GM19023 (cell line): ENCODE measurements around the gene GOLGA6B.
"Not testable (repeated sequence)": the region's sequence is repeated elsewhere in the genome, so short reads cannot be mapped to it uniquely, and the experiment has no call there.

ENCODE experiments used
- ATAC-seq: cut with Tn5 transposase; IDR thresholded peaks from one replicate; pipeline ENCODE4 v1.9.1; 2021; ENCODE audit warnings: mild to moderate bottlenecking, moderate library complexity; ENCODE audit not compliant: unreplicated experiment

GOLGA6B gene

GRCh38 chr15:72654397-72654796, at the start of gene GOLGA6B:
GOLGA6B (plus strand) TSS chr15:72654697; CDS start chr15:72654738, 41 bp downstream.
- not testable (repeated sequence) for ATAC-seq

GRCh38 chr15:72604794-72605193, 49.7 kb upstream of the GOLGA6B start:
- no peak for ATAC-seq

- ATAC-seq: not testable (repeated sequence)
Observed at GRCh38 chr15:72608084-72608483, 46.4 kb upstream of the GOLGA6B start.

- no peak for ATAC-seq
Observed at GRCh38 chr15:72609862-72610261, 44.6 kb upstream of the GOLGA6B start.

- not testable (repeated sequence) for ATAC-seq
Observed at GRCh38 chr15:72612324-72612723, 42.2 kb upstream of the GOLGA6B start.

GRCh38 chr15:72614810-72615532, 39.5 kb upstream of the GOLGA6B start:
- ATAC-seq: no peak

GRCh38 chr15:72615533-72616233, 38.8 kb upstream of the GOLGA6B start:
- ATAC-seq: not testable (repeated sequence)

GRCh38 chr15:72616491-72617210, 37.8 kb upstream of the GOLGA6B start:
- no peak for ATAC-seq

GRCh38 chr15:72623854-72624253, 30.6 kb upstream of the GOLGA6B start:
- not testable (repeated sequence) for ATAC-seq

- not testable (repeated sequence) for ATAC-seq
Observed at GRCh38 chr15:72626153-72626552, 28.3 kb upstream of the GOLGA6B start.

GRCh38 chr15:72628249-72629067, 26.0 kb upstream of the GOLGA6B start:
- ATAC-seq: not testable (repeated sequence)

- not testable (repeated sequence) for ATAC-seq
Observed at GRCh38 chr15:72629068-72629570, 25.4 kb upstream of the GOLGA6B start.

- ATAC-seq: not testable (repeated sequence)
Observed at GRCh38 chr15:72636519-72637282, 17.8 kb upstream of the GOLGA6B start.

- ATAC-seq: not testable (repeated sequence)
Observed at GRCh38 chr15:72639759-72640483, 14.6 kb upstream of the GOLGA6B start.

- not testable (repeated sequence) for ATAC-seq
Observed at GRCh38 chr15:72642271-72642670, 12.2 kb upstream of the GOLGA6B start.

GRCh38 chr15:72648631-72649253, 5.8 kb upstream of the GOLGA6B start:
- not testable (repeated sequence) for ATAC-seq

- not testable (repeated sequence) for ATAC-seq
Observed at GRCh38 chr15:72656014-72656413, 1.5 kb downstream of the GOLGA6B start.

- ATAC-seq: not testable (repeated sequence)
Observed at GRCh38 chr15:72661081-72661480, 6.6 kb downstream of the GOLGA6B start.
